A673 (cell line): ENCODE data around the gene NCBP1. TPM values are rescaled to one million over a fixed set of nuclear protein-coding genes. Genes with fewer than 3 reads are reported as not detected.
A peak's percentile ranks its signal among the peaks of the same experiment; 100 is the strongest.

ENCODE experiments used
- BruUV-seq: library from RNA; stranded (reverse); fragments of 400-500 nt; replicated peaks from 2 replicates; lab custom pipeline; 2021; lab: Mats Ljungman, UMichigan
- CTCF ChIA-PET: fragments of 300-600 bp; sonication (Branson Sonifier 250); formaldehyde crosslinking; loops from one replicate; lab custom pipeline; 2022; ENCODE audit warnings: antibody characterized with exemption; lab: Charles Lee
- POLR2A ChIA-PET: fragments of 300-600 bp; sonication (Branson Sonifier 250); formaldehyde crosslinking; loops from one replicate; lab custom pipeline; 2022; ENCODE audit warnings: antibody characterized with exemption; ENCODE audit not compliant: low non-redundant PET; lab: Charles Lee
- DNase-seq: peaks from one replicate; pipeline ENCODE4 v3.0.0-alpha.2; 2015; ENCODE audit warnings: low spot score
- H3K27ac ChIP-seq: fragments of 200-600 bp; sonication (generic); 2 replicates; pipeline ENCODE4 v1.5.1; 2016; ENCODE audit warnings: mixed run types, low read depth, mild to moderate bottlenecking, mixed read lengths, antibody characterized with exemption, low read length; ENCODE audit not compliant: poor library complexity, severe bottlenecking
- H3K27me3 ChIP-seq: fragments of 200-600 bp; sonication (generic); replicated peaks from 2 replicates; pipeline ENCODE4 v1.6.1; 2017; ENCODE audit warnings: mixed run types, low read depth, mild to moderate bottlenecking, mixed read lengths, antibody characterized with exemption, low read length; ENCODE audit not compliant: insufficient read depth, poor library complexity
- H3K36me3 ChIP-seq: fragments of 200-600 bp; sonication (generic); 2 replicates; pipeline ENCODE4 v1.6.1; 2016; ENCODE audit warnings: mixed run types, mild to moderate bottlenecking, mixed read lengths, antibody characterized with exemption, low read length; ENCODE audit not compliant: insufficient read depth, poor library complexity, severe bottlenecking
- H3K4me1 ChIP-seq: fragments of 200-600 bp; sonication (generic); 2 replicates; pipeline ENCODE4 v1.6.1; 2017; ENCODE audit warnings: mixed run types, mild to moderate bottlenecking, mixed read lengths, antibody characterized with exemption, low read length; ENCODE audit not compliant: insufficient read depth, poor library complexity, severe bottlenecking
- H3K4me3 ChIP-seq: fragments of 200-600 bp; sonication (generic); 2 replicates; pipeline ENCODE4 v1.5.1; 2016; ENCODE audit warnings: low read depth, mixed run types, mild to moderate bottlenecking, mixed read lengths, low read length; ENCODE audit not compliant: poor library complexity, severe bottlenecking
- H3K9me3 ChIP-seq: fragments of 200-600 bp; sonication (generic); 2 replicates; pipeline ENCODE4 v1.6.1; 2016; ENCODE audit warnings: mixed run types, low read depth, mild to moderate bottlenecking, mixed read lengths, antibody characterized with exemption, low read length; ENCODE audit not compliant: poor library complexity, severe bottlenecking
- CTCF ChIP-seq: fragments of 300-800, 200-600 bp; sonication (generic); conservative IDR thresholded peaks from 2 replicates; pipeline ENCODE4 v1.5.1; 2017; ENCODE audit warnings: low read depth, mild to moderate bottlenecking, antibody characterized with exemption, low read length, moderate library complexity, mixed read lengths
- EZH2 ChIP-seq: fragments of 200-600 bp; sonication (generic); IDR thresholded peaks from 2 replicates; pipeline ENCODE4 v1.6.1; 2017; ENCODE audit warnings: borderline replicate concordance, low read depth, mild to moderate bottlenecking, mixed read lengths, antibody characterized with exemption, low read length; ENCODE audit not compliant: poor library complexity, severe bottlenecking
- intact Hi-C: fragments of 100-400 bp; cut with micrococcal nuclease; formaldehyde crosslinking; loops from one replicate; pipeline ENCODE4 v1.10.0; 2022; ENCODE audit not compliant: unreplicated experiment
- total RNA-seq: library from RNA; stranded (reverse); gene quantifications from 2 replicates; pipeline ENCODE4 v1.2.3, GENCODE V29; 2021

Gene NCBP1
- total RNA-seq, 1 experiment from 2014 or later: 57.9 TPM

DNA sequence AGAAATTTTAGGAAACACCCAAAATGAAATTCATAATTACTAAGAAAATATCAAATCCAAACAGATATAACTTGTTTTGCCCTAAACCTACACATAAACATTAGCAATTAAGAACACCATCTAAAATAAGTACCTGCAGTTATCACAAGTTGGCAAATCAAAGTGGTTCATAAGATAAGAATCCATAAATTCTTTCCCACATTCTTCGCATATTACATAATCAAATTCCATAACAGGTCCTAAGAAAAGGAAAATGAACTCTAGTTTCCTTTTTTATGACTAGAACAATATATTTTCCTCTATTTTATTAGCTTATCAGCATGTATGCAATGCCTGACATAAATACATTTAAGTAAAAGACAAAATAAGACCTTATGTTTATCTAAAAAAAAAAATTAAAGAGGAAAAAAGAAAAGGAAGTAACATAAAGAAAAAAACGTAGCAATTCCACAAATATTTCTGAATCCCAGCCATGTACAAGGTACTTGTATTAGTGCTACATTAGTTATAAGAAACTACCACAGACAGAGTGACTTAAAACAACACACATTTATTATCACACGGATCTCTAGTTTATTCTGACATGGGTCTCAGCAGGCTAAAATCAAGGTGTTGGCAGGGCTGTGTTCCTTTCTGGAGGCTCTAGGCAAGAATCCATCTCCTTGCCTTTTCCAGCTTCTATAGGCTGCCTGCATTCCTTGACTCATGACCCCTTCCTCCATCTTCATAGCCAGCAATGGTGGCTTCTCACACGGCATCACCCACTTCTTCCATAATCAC is 56.0 kb downstream of the NCBP1 start:
- CTCF ChIA-PET: no interaction called here
- Histone ChIP-seq H3K27me3 (no peaks in the 10 kb centered on the region), H3K4me1 (no peaks in the 10 kb centered on the region), H3K4me3 (no peak overlapping the region), H3K9me3 (no peaks in the 10 kb centered on the region), H3K27ac (no peak overlapping the region), H3K36me3 (peaks cover 37% of the 10 kb centered on the region)
- TF ChIP-seq EZH2 (no peak), CTCF (no peak)
- POLR2A ChIA-PET: no interaction called here
- BruUV-seq: no TSS peak
- DNase-seq: no peak
- intact Hi-C loops: no loop called here

- TF ChIP-seq CTCF (no peak), EZH2 (no peak)
- Histone ChIP-seq H3K4me3 (no peak overlapping the region), H3K9me3 (no peaks in the 10 kb centered on the region), H3K4me1 (peaks cover 15% of the 10 kb centered on the region), H3K27ac (no peak overlapping the region), H3K27me3 (no peaks in the 10 kb centered on the region), H3K36me3 (peaks cover 11% of the 10 kb centered on the region)
- intact Hi-C loops: no loop called here
- ChIA-PET CTCF (no interaction called here), POLR2A (no interaction called here)
- DNase-seq: no peak
- no TSS peak for BruUV-seq
Observed at GRCh38 chr9:97694769-97695168, 61.1 kb downstream of the NCBP1 start.

GRCh38 chr9:97695390-97695789 is 61.8 kb downstream of the NCBP1 start:
- Histone ChIP-seq H3K27ac (peak overlapping the region; percentile 85), H3K9me3 (no peaks in the 10 kb centered on the region), H3K4me1 (peaks cover 15% of the 10 kb centered on the region), H3K27me3 (no peaks in the 10 kb centered on the region), H3K36me3 (peaks cover 11% of the 10 kb centered on the region), H3K4me3 (peak overlapping the region; percentile 92)
- DNase-seq: no peak
- POLR2A ChIA-PET: no interaction called here
- TF ChIP-seq CTCF: no peak
- no peak for TF ChIP-seq EZH2
- CTCF ChIA-PET: no interaction called here
- intact Hi-C loops: no loop called here
- BruUV-seq: no TSS peak
